NT2/D1 (cell line): Measurements from ENCODE around the gene ITIH5.

Experiments used
- DNase-seq: peaks from one replicate; pipeline ENCODE4 v3.0.0-alpha.2; 2011; ENCODE audit warnings: low read depth, low spot score
- H3K27me3 ChIP-seq: 2 replicates; pipeline ENCODE4 v1.6.0; 2011; ENCODE audit warnings: mild to moderate bottlenecking; ENCODE audit not compliant: insufficient read length, insufficient read depth
- H3K36me3 ChIP-seq: 2 replicates; pipeline ENCODE4 v1.6.1; 2011; ENCODE audit warnings: mild to moderate bottlenecking, low read length, mixed read lengths; ENCODE audit not compliant: insufficient read depth, insufficient read length
- H3K4me1 ChIP-seq: 2 replicates; pipeline ENCODE4 v1.5.1; 2011; ENCODE audit not compliant: insufficient read depth, insufficient read length
- H3K4me3 ChIP-seq: 2 replicates; pipeline ENCODE4 v1.5.1; 2011; ENCODE audit warnings: low read depth; ENCODE audit not compliant: insufficient read length
- H3K9ac ChIP-seq: 2 replicates; pipeline ENCODE4 v1.6.0; 2011; ENCODE audit warnings: low read depth; ENCODE audit not compliant: insufficient read length
- H3K9me3 ChIP-seq: 2 replicates; pipeline ENCODE4 v1.5.1; 2011; ENCODE audit warnings: mild to moderate bottlenecking, low read length; ENCODE audit not compliant: insufficient read depth
- SUZ12 ChIP-seq: IDR thresholded peaks from 2 replicates; pipeline ENCODE4 v1.6.1; 2011; ENCODE audit not compliant: insufficient read length, insufficient read depth; ENCODE audit errors: extremely low read depth
- YY1 ChIP-seq: IDR thresholded peaks from 2 replicates; pipeline ENCODE4 v1.6.1; 2011; ENCODE audit not compliant: insufficient read length, insufficient read depth
- ZNF274 ChIP-seq: IDR thresholded peaks from 2 replicates; pipeline ENCODE4 v1.6.1; 2011; ENCODE audit warnings: mild to moderate bottlenecking, low read depth, low read length

Gene ITIH5

DNA sequence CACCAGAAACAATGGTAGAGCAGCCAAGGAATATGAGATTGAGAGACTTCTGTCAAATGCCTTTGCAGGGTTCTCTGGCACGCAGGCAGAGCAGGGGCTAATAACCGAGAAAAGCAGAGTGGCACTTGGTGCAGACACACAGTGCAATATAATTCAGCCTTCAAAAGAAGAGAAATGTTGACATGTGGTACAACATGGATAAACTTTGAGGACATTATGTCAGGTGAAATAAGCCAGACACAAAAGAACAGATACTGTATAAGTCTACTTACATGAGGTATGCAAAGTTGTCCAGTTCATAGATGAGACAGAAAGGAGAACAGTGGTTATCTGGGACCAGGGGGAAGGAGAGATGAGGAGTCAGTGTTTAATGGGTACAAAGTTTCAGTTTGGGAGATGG, 41.8 kb downstream of the ITIH5 start:
- no peaks in the 10 kb centered on the region for H3K4me1 ChIP-seq
- no peak for TF ChIP-seq SUZ12
- TF ChIP-seq ZNF274, result no peak
- TF ChIP-seq YY1, result no peak
- no peak overlapping the region for H3K4me3 ChIP-seq
- no peaks in the 10 kb centered on the region for H3K27me3 ChIP-seq
- H3K9me3 ChIP-seq, result no peaks in the 10 kb centered on the region
- H3K36me3 ChIP-seq, result no peaks in the 10 kb centered on the region
- DNase-seq, result no peak
- no peak overlapping the region for H3K9ac ChIP-seq

DNA sequence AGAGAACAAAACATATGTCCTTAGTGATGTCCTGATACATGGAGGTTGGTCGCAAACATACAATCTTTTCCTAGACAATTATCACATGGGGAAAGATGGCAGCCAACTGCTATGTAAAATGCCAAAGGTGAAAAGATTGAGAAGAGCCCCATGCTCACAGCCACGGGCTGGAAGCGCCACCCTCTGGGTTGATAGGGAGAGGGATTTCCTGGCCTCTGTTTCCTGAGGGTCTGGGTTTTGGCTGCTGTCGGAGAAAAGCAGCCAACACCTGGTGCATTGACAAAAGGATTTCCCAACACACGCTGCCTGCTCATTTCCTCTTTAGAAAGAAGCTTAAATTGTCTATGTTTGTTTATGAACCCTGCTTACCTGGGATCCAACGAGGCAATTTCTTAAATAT, 43.8 kb downstream of the ITIH5 start:
- H3K9ac ChIP-seq, result no peak overlapping the region
- no peak overlapping the region for H3K4me3 ChIP-seq
- H3K27me3 ChIP-seq, result no peaks in the 10 kb centered on the region
- H3K36me3 ChIP-seq, result no peaks in the 10 kb centered on the region
- TF ChIP-seq ZNF274 (no peak), SUZ12 (no peak), YY1 (no peak)
- no peak for DNase-seq
- H3K9me3 ChIP-seq, result no peaks in the 10 kb centered on the region
- H3K4me1 ChIP-seq, result no peaks in the 10 kb centered on the region

DNA sequence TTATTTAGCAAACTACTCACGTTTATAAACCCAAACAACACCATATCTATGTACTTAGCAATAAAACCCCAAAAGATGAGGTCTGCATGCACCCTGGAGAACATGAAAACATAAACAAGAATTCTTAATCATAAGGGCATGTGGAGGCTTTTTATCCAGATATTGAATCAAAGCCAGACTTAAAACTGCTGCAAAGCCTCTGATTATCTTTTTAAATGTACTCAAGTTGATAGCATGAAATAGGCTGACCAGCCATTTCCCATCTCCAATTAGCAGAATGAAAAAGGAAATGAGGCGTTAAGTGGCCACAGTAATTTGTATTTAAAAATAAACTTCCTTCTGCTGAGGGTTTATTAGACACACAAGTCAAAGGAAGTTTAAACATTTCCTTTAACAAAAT, 48.3 kb downstream of the ITIH5 start:
- TF ChIP-seq YY1 (no peak), SUZ12 (no peak), ZNF274 (no peak)
- no peak for DNase-seq
- no peak overlapping the region for H3K9ac ChIP-seq
- H3K4me1 ChIP-seq, result no peaks in the 10 kb centered on the region
- no peak overlapping the region for H3K4me3 ChIP-seq
- H3K9me3 ChIP-seq, result no peaks in the 10 kb centered on the region
- H3K36me3 ChIP-seq, result no peaks in the 10 kb centered on the region
- no peaks in the 10 kb centered on the region for H3K27me3 ChIP-seq

DNA sequence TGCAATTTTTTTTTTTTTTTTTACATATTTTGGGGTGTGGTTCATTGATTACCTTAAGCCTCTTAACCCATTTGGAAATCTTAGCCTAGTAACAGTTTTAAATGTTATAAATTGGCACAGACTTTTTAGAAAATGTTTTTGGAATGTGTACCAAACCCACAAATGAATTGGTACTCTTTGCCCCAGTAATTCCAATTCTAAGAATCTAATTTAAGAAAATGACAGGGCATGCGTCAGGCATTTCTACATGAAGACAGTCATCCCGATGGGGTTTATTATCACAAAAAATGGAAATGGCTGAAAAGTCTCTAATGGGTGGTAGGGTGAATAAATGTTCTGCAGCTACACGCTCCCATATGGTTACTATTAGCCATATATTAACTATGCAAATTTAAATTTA, 54.9 kb downstream of the ITIH5 start:
- Histone ChIP-seq H3K27me3 (no peaks in the 10 kb centered on the region), H3K4me1 (no peaks in the 10 kb centered on the region), H3K9ac (no peak overlapping the region), H3K9me3 (no peaks in the 10 kb centered on the region), H3K4me3 (no peak overlapping the region), H3K36me3 (no peaks in the 10 kb centered on the region)
- DNase-seq, result no peak
- TF ChIP-seq YY1, result no peak
- TF ChIP-seq SUZ12, result no peak
- TF ChIP-seq ZNF274, result no peak

DNA sequence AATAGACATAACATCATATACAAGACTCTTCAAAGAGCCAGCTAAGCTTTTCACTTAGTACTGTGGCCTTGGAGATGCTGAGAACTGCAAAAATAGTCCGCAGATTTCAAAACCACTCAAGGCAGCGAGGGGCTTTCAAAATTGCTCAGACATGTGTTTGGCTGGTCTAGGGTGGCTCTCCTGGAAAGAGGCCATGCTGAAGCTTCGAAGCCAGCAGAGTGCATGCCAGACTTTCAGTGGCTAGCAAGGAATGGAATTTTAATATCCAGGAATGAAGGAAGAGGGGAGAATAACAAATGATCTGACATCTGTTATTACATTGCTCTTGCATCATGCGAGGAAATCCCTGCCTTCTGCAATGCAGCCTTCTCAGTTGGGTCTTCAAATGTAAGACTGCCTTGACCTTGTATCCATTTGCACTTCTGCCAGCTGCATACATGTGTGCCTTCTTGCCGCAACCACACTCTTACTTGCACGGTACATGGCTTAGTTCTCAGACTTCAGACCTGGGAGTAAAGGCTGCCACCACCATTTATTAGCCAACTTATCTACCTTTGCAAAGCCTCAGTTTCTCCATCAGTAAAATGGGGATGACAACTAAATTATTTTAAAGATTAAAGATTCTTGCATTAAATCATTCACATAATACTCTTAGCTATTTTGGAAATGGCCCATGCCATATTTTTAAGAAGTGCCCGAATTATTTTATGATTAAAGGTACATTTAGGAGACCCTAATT, 55.9 kb downstream of the ITIH5 start:
- H3K9me3 ChIP-seq, result no peaks in the 10 kb centered on the region
- H3K4me1 ChIP-seq, result no peaks in the 10 kb centered on the region
- DNase-seq, result no peak
- no peak overlapping the region for H3K9ac ChIP-seq
- TF ChIP-seq YY1, result no peak
- no peak for TF ChIP-seq ZNF274
- no peak for TF ChIP-seq SUZ12
- no peaks in the 10 kb centered on the region for H3K36me3 ChIP-seq
- no peak overlapping the region for H3K4me3 ChIP-seq
- H3K27me3 ChIP-seq, result no peaks in the 10 kb centered on the region

DNA sequence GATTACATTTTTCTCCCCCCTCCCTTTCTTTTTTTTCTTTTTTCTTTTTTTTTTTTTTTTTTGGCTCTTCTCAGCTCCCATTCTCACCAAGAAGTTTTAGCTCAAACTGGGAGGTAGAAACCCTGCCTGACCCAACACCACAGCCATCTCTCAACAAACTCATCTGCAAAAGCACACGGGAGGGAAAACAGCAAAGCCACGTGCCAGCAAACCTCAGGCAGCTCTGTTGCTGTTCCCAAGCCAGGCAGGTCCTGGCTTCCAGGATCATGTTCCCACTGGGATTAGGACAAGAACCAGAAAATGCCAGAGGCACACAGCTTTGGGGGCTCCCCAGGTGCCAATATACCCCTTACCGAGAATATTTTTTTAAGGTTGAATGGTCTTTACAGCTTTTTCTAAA, 56.7 kb downstream of the ITIH5 start:
- no peaks in the 10 kb centered on the region for H3K4me1 ChIP-seq
- no peak overlapping the region for H3K4me3 ChIP-seq
- no peaks in the 10 kb centered on the region for H3K36me3 ChIP-seq
- no peak for TF ChIP-seq YY1
- H3K27me3 ChIP-seq, result no peaks in the 10 kb centered on the region
- H3K9me3 ChIP-seq, result no peaks in the 10 kb centered on the region
- no peak overlapping the region for H3K9ac ChIP-seq
- DNase-seq, result no peak

DNA sequence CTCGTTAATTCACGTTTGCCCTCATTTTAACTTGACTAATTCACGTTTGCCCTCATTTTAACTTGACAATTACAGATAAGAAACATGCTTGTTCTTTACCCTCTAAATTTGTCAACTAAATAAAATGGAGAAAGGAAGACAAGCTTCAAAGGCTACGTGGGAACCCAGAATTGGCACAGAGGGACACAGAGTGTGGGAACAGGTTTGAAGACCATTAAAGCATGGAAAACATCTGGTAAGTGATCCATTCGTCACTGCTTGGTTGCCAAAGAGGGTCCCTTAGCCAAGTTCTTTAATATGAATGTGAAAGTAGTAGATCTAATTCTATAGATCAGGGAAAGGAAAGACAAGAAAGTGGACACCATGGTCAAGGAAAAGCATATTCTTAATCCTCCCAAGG, 57.2 kb downstream of the ITIH5 start:
- Histone ChIP-seq H3K27me3 (no peaks in the 10 kb centered on the region), H3K36me3 (no peaks in the 10 kb centered on the region), H3K4me1 (no peaks in the 10 kb centered on the region), H3K9me3 (no peaks in the 10 kb centered on the region), H3K4me3 (no peak overlapping the region), H3K9ac (no peak overlapping the region)
- no peak for DNase-seq
- TF ChIP-seq SUZ12, result no peak
- TF ChIP-seq ZNF274, result no peak
- TF ChIP-seq YY1, result no peak
